Transverse colon (tissue), 3 donors: ENCODE measurements around the gene KRT8.

Source experiments
- CTCF ChIP-seq, 5 experiments: fragments of 200-600 bp in 3 of 5; fragments of 450-650 bp in 2 of 5; sonication (generic) in 3 of 5; IDR thresholded peaks; 1 replicate in 2 of 5; 2 replicates in 3 of 5; pipeline ENCODE4 v1.5.1; 2016 to 2017; ENCODE audit warnings: antibody characterized with exemption in 5 of 5, inconsistent platforms in 3 of 5, mild to moderate bottlenecking in 2 of 5, moderate library complexity in 1 of 5
- EP300 ChIP-seq: sonication (generic); formaldehyde crosslinking; IDR thresholded peaks from one replicate; pipeline ENCODE4 v1.6.1; 2017; ENCODE audit warnings: antibody characterized with exemption, low read depth
- POLR2A ChIP-seq: fragments of 450-650 bp; IDR thresholded peaks from one replicate; pipeline ENCODE4 v1.6.1; 2016; ENCODE audit warnings: antibody characterized with exemption, mild to moderate bottlenecking, moderate library complexity

GRCh38 chr12:52920937-52921336 lies 16.1 kb upstream of the KRT8 start:
- no peak for TF ChIP-seq POLR2A
- no peak for TF ChIP-seq CTCF (IDR thresholded peaks at IDR 0.05)
- no peak for TF ChIP-seq EP300
